Activated T-cell treated with anti-CD3 and anti-CD28 coated beads, Interleukin-2, amount 50 U/mL, for 72 hours (primary cell): ENCODE measurements around the gene PRPF18. TPM values are rescaled to one million over a fixed set of nuclear protein-coding genes. Genes with fewer than 3 reads are reported as not detected.

Experiments used
- ATAC-seq, 2 donors: fragments of 150-1000 bp; cut with Tn5 transposase; replicated peaks in 1 of 2; 2 replicates each; pipeline ENCODE4 v1.10.0; 2021; ENCODE audit warnings: moderate library complexity in 2 of 2, mild to moderate bottlenecking in 1 of 2
- DNase-seq, 2 donors: peaks; one replicate each; pipeline ENCODE4 v3.0.0; 2021 to 2022; ENCODE audit warnings: mixed read lengths in 1 of 2
- H3K27ac Mint-ChIP-seq: one replicate; pipeline ENCODE4 v1.8.0; 2022; ENCODE audit warnings: mild to moderate bottlenecking, moderate library complexity, mixed read lengths
- H3K27me3 Mint-ChIP-seq: one replicate; pipeline ENCODE4 v1.8.0; 2022; ENCODE audit warnings: low read depth, mixed read lengths
- H3K36me3 Mint-ChIP-seq, 2 donors: one replicate each; pipeline ENCODE4 v1.8.0; 2022; ENCODE audit warnings: mixed read lengths in 2 of 2, mild to moderate bottlenecking in 1 of 2; ENCODE audit not compliant: insufficient read depth in 2 of 2
- H3K4me1 Mint-ChIP-seq: one replicate; pipeline ENCODE4 v1.8.0; 2022; ENCODE audit warnings: low read depth, mixed read lengths
- H3K4me3 Mint-ChIP-seq, 2 donors: one replicate each; pipeline ENCODE4 v1.8.0; 2022; ENCODE audit warnings: mild to moderate bottlenecking in 2 of 2, mixed read lengths in 2 of 2, moderate library complexity in 2 of 2
- H3K9me3 Mint-ChIP-seq, 2 donors: one replicate each; pipeline ENCODE4 v1.8.0; 2022; ENCODE audit warnings: mixed read lengths in 2 of 2
- total RNA-seq, 2 donors: library from RNA; stranded (reverse); gene quantifications; one replicate each; pipeline ENCODE4 v1.2.3, GENCODE V29; 2022

Gene PRPF18
- total RNA-seq, 2 donors from 2014 or later = 20.6 to 24.7 TPM

DNA sequence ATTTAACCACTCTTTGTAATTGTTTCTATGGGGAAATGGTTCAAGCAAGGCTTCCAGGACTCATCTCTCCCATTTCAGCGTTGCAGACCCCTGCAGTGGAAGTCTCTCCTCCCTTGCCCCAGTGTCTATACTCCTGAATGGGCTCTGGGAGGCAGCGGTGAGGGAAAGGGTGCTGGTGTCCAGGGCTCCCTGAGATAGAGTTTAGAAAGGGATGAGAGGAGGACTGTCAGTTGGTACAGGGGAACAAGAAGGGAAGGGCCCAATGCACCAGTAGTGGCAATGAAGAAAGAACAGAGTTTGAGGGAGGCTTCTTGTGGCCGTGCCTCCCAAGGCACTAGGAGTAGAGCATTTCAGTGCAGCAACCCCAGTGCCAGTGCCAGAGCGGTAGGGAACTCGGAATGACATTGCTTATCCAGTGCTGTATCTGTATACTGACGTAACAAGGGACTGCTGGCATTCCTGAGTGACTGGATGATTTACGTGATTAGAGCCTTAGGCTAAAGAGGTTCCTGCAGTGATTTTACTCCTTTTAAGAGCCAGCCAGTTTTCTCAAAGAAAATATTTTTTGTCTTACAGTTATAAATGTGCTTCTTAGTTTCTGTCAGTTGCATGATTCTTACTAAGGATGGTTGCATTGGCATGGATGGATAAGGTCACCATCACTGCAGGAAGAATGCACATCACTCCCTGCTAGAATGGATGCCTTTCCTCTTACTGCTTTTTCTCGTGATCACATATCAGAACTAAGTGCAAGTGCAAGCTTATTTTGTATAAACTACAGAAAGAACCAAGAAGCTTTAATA is 28.0 kb downstream of the PRPF18 start:
- H3K4me1 Mint-ChIP-seq = no peaks in the 10 kb centered on the region
- no peak overlapping the region for H3K4me3 Mint-ChIP-seq
- no peaks in the 10 kb centered on the region for H3K27me3 Mint-ChIP-seq
- DNase-seq (no peak), ATAC-seq (no peak)
- no peaks in the 10 kb centered on the region for H3K9me3 Mint-ChIP-seq
- no peak overlapping the region for H3K27ac Mint-ChIP-seq
- H3K36me3 Mint-ChIP-seq = peaks cover 1 to 13% of the 10 kb centered on the region in 2 donors

DNA sequence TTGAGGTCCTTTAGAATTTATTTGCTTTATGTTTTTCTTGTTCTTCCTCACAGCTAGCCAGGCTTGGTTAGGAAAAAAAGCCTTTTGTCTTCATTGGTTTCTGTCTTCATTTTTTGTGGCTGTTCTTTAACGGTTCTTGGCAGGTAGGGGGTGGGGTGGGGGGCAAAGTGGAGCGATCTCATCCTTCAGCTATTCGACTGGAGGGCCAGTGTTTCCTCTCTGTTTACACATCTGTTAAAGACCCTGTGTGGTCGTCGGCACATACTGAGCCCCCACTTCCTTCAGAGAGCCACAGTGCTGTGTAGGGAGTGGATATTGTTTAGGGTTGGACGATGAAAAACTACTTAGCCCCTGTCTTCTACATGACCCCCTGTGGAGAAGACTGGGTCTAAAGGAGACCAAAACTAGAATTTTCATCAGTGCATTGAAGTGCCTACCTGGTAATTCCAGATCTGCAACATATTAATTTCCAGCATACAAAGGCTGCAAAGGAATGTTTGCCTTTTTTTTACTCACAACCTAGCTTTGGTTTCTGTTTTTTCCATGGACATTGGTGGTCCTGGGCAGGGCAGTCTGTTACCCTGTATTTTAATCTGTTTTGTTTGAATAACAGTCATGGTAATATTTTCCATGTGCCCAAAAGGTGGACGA is 29.0 kb downstream of the PRPF18 start:
- Mint-ChIP-seq H3K9me3 (no peaks in the 10 kb centered on the region), H3K27ac (peak overlapping the region; percentile 72), H3K27me3 (no peaks in the 10 kb centered on the region), H3K36me3 (peaks cover 1 to 10% of the 10 kb centered on the region in 2 donors), H3K4me3 (no peak overlapping the region), H3K4me1 (no peaks in the 10 kb centered on the region)
- DNase-seq = no peak
- no peak for ATAC-seq

DNA sequence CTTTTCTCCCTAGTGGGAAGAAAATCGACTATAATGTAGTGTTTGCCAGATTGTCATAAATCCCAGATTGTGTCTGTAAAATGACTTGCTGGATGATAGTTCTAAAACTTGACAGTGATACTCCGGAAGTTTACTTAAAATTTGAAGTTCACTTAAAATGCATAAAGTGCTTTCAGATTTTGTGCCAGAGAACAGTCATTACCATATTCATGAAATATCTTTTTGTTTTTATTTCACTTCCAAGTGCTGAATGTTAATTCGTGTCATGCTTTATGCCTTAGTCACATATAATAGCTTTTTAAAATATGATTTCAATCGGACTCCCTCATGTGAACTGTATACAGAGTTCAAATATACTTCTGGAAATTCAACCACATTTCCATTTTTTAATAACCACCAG is 30.4 kb downstream of the PRPF18 start:
- Mint-ChIP-seq H3K27ac (no peak overlapping the region), H3K36me3 (peaks cover 1 to 7% of the 10 kb centered on the region in 2 donors), H3K9me3 (no peaks in the 10 kb centered on the region), H3K4me3 (no peak overlapping the region), H3K4me1 (no peaks in the 10 kb centered on the region), H3K27me3 (no peaks in the 10 kb centered on the region)
- ATAC-seq = no peak
- DNase-seq = no peak

DNA sequence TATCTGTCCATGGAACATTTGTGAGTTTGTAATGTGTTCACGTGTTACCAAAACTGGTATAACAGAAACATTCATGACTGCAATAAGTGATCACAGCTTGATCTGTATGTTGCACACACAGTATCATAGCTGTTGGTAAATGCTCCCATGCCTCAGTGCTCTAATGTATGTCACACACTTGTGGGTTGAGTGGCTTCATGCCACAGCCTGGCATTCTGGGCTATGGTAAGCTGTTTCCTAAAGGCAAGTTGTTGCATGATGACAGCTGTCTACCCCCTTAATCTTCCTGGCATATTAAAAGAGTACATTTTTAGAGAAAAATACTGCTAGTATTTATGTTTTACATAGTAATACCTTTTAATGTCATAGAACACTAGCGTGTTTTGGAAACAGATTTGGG is 35.2 kb downstream of the PRPF18 start:
- Mint-ChIP-seq H3K4me3 (no peak overlapping the region), H3K36me3 (peaks cover 0 to 1% of the 10 kb centered on the region in 2 donors), H3K27ac (no peak overlapping the region), H3K4me1 (no peaks in the 10 kb centered on the region), H3K27me3 (no peaks in the 10 kb centered on the region), H3K9me3 (no peaks in the 10 kb centered on the region)
- ATAC-seq (no peak), DNase-seq (no peak)

DNA sequence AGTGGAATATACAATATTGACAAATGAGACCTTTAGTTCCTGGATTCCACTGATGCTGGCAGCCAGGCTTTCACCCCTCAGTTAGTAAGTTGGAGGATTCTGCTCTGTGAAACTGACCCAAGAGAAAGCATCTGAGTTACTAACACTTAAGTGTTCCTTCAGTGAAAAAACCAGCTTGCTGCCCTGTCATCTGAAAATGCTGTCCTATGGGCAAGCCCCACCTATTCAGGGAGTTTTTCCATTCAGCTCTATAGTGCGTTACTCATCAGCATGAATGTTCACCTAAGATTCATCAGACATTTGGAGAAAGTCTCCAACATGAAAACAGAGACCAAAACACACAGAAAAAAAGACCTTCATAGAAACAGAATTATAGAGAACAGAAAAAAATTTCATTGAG is 37.9 kb downstream of the PRPF18 start:
- no peak overlapping the region for H3K4me3 Mint-ChIP-seq
- H3K27ac Mint-ChIP-seq = no peak overlapping the region
- H3K36me3 Mint-ChIP-seq = peaks cover 0 to 1% of the 10 kb centered on the region in 2 donors
- peak in 1 of 2 donors; percentile 28 for ATAC-seq
- H3K27me3 Mint-ChIP-seq = no peaks in the 10 kb centered on the region
- no peaks in the 10 kb centered on the region for H3K4me1 Mint-ChIP-seq
- DNase-seq = no peak
- H3K9me3 Mint-ChIP-seq = no peaks in the 10 kb centered on the region

DNA sequence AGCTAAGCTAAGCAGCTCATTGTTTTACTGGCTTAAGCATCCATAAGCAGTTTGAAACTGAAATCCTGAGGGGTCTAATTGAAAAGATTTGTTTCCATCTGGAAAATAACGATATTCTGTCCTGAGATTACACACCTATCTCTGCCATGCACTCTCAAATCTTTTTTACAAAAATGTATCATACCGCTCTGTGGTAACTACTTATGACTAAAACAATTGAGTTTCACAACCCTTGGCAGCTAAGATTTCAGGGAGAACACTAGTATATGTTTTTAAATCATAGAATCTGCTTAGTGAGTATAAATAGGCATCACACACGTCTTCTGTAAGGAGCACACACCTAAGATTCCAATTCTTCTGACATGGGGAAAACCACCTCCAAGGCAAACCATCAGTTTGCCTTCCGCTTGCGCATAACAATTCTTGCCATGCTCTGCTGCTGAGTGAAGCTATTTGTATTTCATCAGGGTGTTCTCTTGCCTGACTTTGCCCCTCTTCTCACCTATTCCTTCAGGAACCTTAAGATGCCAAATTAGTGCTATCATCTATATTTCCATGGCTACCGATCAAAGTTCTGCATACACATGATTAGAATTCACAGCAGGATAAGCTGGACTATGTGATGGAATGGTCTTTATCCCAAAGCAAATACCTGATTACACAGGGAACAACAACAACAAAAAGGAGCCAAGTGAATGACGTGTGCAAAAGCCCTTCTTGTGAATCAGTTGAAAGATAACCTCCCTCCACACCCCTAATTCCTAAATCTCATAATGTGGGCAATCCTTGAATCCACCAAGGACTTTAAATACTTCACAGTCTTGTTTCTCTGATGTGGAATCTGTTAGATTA is 40.9 kb downstream of the PRPF18 start:
- DNase-seq (no peak), ATAC-seq (peak; percentile 65 to 78)
- Mint-ChIP-seq H3K4me1 (no peaks in the 10 kb centered on the region), H3K9me3 (no peaks in the 10 kb centered on the region), H3K4me3 (no peak overlapping the region), H3K27ac (no peak overlapping the region), H3K36me3 (no peaks in the 10 kb centered on the region), H3K27me3 (no peaks in the 10 kb centered on the region)

DNA sequence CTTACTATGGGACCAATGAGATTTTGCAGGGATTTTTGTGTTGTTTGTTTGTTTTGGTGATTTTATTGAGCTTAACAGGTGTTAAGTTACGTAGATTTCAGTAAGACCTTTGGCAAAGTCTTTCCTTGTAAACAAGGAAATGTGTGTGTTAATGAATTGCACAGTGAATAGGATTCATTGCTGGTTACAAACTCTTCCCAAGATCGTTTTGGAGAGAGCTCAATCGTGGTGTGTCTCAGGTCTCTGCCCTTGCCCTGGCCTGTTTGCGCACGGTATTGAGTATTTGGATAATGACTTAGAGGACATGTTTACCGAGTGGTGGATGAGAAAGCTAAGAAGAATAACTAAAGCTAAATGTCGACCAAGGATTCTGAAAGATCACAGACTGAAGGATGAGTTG is 41.9 kb downstream of the PRPF18 start:
- no peaks in the 10 kb centered on the region for H3K36me3 Mint-ChIP-seq
- no peaks in the 10 kb centered on the region for H3K4me1 Mint-ChIP-seq
- H3K4me3 Mint-ChIP-seq = no peak overlapping the region
- DNase-seq (no peak), ATAC-seq (no peak)
- no peak overlapping the region for H3K27ac Mint-ChIP-seq
- H3K9me3 Mint-ChIP-seq = no peaks in the 10 kb centered on the region
- no peaks in the 10 kb centered on the region for H3K27me3 Mint-ChIP-seq

DNA sequence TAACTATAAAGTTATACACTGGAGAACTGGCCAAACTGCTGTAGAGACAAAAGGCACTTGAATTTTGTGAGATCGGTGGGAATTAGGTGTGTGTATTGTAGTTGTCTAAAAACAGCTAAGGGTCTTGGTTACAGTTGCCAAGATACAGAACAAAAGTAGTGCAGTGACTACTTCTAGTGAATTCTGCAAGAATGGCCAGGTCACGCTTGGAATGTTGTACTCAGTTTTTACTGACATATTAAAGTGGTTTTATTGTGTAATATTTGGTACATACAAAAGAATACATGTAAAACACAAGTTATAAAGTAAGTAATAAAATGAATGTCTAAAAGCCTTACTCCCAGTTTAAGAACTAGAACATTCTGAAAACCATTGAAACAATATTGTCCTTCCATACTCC is 42.4 kb downstream of the PRPF18 start:
- H3K36me3 Mint-ChIP-seq = peaks cover 0 to under 1% of the 10 kb centered on the region in 2 donors
- H3K4me1 Mint-ChIP-seq = no peaks in the 10 kb centered on the region
- no peaks in the 10 kb centered on the region for H3K27me3 Mint-ChIP-seq
- no peak overlapping the region for H3K27ac Mint-ChIP-seq
- ATAC-seq = no peak
- no peak for DNase-seq
- H3K9me3 Mint-ChIP-seq = no peaks in the 10 kb centered on the region
- H3K4me3 Mint-ChIP-seq = no peak overlapping the region

DNA sequence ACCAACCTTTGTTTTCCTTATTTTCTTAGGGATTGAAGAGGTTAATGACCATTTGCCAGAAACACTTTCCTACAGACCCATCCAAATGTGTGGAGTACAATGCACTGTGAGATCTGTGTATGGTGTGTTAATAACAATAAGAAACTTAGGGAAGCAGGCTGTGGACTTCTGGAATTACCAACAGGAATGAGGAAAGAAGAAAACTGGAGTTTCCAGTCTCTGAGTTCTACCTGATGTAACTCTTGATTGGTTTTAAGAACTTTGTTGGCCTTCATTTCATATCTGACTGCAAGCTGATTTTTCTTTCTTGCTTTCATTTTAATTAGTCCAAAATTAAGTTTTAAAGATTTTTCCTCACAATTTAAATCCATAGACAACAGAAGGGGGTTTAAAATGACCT is 43.5 kb downstream of the PRPF18 start:
- no peaks in the 10 kb centered on the region for H3K4me1 Mint-ChIP-seq
- DNase-seq (no peak), ATAC-seq (no peak)
- H3K27me3 Mint-ChIP-seq = no peaks in the 10 kb centered on the region
- H3K27ac Mint-ChIP-seq = no peak overlapping the region
- peaks cover 0 to 2% of the 10 kb centered on the region in 2 donors for H3K36me3 Mint-ChIP-seq
- H3K9me3 Mint-ChIP-seq = no peaks in the 10 kb centered on the region
- no peak overlapping the region for H3K4me3 Mint-ChIP-seq

DNA sequence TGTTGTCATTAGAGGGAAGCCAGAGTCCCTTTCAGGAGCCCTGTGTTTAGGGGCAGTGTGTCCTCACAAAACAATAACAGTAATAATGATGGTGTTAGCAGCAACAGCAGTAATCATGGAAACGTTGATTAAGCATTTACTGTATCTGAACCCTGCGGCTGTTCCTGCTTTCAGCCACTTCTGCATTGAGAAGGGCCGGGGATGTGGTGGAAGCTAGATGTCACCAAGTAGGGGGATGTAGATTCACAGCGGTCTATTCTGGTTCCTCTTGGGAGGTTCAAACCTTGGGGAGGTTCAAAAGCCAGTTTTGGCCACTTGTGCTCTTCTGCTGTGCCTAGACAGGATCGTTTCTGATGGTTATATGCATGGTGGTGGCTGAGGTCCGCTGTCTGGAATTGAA is 44.8 kb downstream of the PRPF18 start:
- no peak overlapping the region for H3K4me3 Mint-ChIP-seq
- no peak for ATAC-seq
- H3K27me3 Mint-ChIP-seq = no peaks in the 10 kb centered on the region
- no peak for DNase-seq
- peaks cover 0 to 2% of the 10 kb centered on the region in 2 donors for H3K36me3 Mint-ChIP-seq
- H3K9me3 Mint-ChIP-seq = no peaks in the 10 kb centered on the region
- no peaks in the 10 kb centered on the region for H3K4me1 Mint-ChIP-seq
- no peak overlapping the region for H3K27ac Mint-ChIP-seq

DNA sequence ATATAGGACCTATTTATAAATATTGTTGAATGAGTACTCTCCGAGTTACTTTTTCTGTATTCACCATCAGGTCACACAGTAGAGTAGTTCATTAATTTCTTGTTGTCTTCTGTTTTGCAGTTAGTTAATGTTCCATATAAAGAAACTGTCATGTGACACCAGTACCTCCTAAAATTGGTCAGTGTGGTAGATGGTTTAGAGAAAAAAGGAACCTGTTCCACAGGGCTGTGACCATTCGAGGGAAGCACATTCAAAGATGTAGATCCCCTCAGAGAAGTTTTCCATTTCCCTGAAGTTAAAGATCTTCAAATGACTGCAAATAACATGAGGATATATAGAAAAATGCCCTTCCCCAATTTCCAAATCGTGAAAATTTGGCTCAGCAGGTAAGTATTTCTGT is 45.7 kb downstream of the PRPF18 start:
- ATAC-seq = no peak
- DNase-seq = no peak
- no peaks in the 10 kb centered on the region for H3K9me3 Mint-ChIP-seq
- H3K27ac Mint-ChIP-seq = no peak overlapping the region
- H3K4me1 Mint-ChIP-seq = no peaks in the 10 kb centered on the region
- H3K27me3 Mint-ChIP-seq = no peaks in the 10 kb centered on the region
- no peak overlapping the region for H3K4me3 Mint-ChIP-seq
- peaks cover 0 to 2% of the 10 kb centered on the region in 2 donors for H3K36me3 Mint-ChIP-seq

DNA sequence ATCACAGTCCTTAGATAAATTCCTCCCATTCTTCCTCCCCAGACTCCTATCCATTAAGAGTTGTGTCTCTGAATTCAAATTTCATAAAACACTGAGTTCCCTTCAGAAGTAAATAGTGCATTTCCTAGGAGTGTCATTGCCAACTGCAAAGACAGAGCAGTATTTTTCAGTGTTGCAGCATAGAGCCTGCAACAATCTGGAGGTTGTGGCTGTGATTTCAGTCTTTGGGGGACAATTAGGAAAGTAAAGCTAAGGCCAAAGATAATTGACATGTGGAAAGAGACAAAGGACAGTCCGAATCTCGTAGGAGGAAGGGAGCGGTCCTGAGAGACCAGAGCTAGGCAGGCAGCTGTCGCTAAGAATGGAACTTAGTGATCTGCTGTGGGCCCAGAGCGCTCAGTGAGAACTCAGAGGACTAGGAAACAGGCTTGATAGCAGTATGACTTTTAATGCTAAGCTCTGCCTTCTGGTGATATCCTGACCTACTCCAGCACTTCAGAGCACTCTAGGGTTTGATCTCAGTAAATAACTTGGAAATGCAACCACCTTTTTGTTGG is 46.2 kb downstream of the PRPF18 start:
- no peaks in the 10 kb centered on the region for H3K27me3 Mint-ChIP-seq
- peaks cover 2 to 4% of the 10 kb centered on the region in 2 donors for H3K36me3 Mint-ChIP-seq
- H3K9me3 Mint-ChIP-seq = no peaks in the 10 kb centered on the region
- H3K4me3 Mint-ChIP-seq = no peak overlapping the region
- ATAC-seq (no peak), DNase-seq (no peak)
- no peaks in the 10 kb centered on the region for H3K4me1 Mint-ChIP-seq
- no peak overlapping the region for H3K27ac Mint-ChIP-seq

DNA sequence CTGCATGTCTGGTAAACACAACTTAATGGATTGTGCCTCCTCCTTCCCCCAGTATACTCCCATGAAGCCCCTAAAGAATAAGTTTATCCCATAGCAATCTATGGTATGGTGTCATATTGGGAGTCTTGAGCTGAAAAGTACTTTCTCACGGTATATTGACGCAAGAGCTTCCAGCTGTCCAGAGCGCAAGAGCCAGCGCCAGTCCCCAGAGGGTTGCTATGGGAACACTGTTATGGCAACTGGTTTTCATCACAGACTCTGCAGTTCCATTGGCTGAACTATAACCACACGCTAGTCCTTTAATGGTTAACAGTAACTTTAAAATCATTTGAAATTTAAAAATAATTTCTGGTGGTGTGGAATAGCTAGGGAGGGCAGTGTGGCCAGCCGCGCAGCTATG is 46.9 kb downstream of the PRPF18 start:
- no peaks in the 10 kb centered on the region for H3K27me3 Mint-ChIP-seq
- H3K4me3 Mint-ChIP-seq = no peak overlapping the region
- ATAC-seq = no peak
- H3K36me3 Mint-ChIP-seq = peaks cover 4 to 8% of the 10 kb centered on the region in 2 donors
- H3K4me1 Mint-ChIP-seq = no peaks in the 10 kb centered on the region
- DNase-seq = no peak
- no peak overlapping the region for H3K27ac Mint-ChIP-seq
- H3K9me3 Mint-ChIP-seq = peaks cover 0 to under 1% of the 10 kb centered on the region in 2 donors
